NCI-H2196 (cell line): Measurements from ENCODE around the gene RAB6B.

ENCODE experiments used
- DNase-seq: peaks from one replicate; lab custom pipeline; 2025; ENCODE audit not compliant: unreplicated experiment; lab: John Stamatoyannopoulos, UW

Gene RAB6B

GRCh38 chr3:133775835-133776234, 119.8 kb downstream of the RAB6B start:
- no peak for DNase-seq

GRCh38 chr3:133775309-133775708, 120.4 kb downstream of the RAB6B start:
- no peak for DNase-seq
